ENCODE results near the gene PTPRM. TPM values are rescaled to one million over a fixed set of nuclear protein-coding genes. Genes with fewer than 3 reads are reported as not detected.

PTPRM gene
- total and polyA plus RNA-seq, 2 experiments from 2014 or later = 1.6 to 5.3 TPM

- no peak for TF ChIP-seq REST (IDR thresholded peaks at IDR 0.05; ENCODE audit: unreplicated experiment)
- no peak for TF ChIP-seq ZNF114 (CRISPR knock-in tag; IDR thresholded peaks at IDR 0.05)
- no peak for TF ChIP-seq POLR2AphosphoS5 (IDR thresholded peaks at IDR 0.05; ENCODE audit: low read depth)
- TF ChIP-seq, protein P1, sequence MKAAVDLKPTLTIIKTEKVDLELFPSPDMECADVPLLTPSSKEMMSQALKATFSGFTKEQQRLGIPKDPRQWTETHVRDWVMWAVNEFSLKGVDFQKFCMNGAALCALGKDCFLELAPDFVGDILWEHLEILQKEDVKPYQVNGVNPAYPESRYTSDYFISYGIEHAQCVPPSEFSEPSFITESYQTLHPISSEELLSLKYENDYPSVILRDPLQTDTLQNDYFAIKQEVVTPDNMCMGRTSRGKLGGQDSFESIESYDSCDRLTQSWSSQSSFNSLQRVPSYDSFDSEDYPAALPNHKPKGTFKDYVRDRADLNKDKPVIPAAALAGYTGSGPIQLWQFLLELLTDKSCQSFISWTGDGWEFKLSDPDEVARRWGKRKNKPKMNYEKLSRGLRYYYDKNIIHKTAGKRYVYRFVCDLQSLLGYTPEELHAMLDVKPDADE (IDR thresholded peaks at IDR 0.05) = no peak
- no peak for TF ChIP-seq CTCF (conservative IDR thresholded peaks at IDR 0.05; ENCODE audit: low read depth in 2 of 2)
Observed at GRCh38 chr18:7878265-7879211, 311.4 kb downstream of the PTPRM start (continued).

GRCh38 chr18:7879717-7880116 is 312.6 kb downstream of the PTPRM start:
- no peaks in the 10 kb centered on the region for H3K9me2 ChIP-seq (ENCODE audit: insufficient read depth)
- no peaks in the 10 kb centered on the region for H3K36me3 ChIP-seq (ENCODE audit: insufficient read depth)
- no peak for ATAC-seq
- H3K4me3 ChIP-seq = no peak overlapping the region
- no peak for DNase-seq (ENCODE audit: low spot score)
- no peaks in the 10 kb centered on the region for H3K9me3 Mint-ChIP-seq
- H3K4me2 ChIP-seq = no peak overlapping the region
- H3K4me1 Mint-ChIP-seq = peaks cover 7% of the 10 kb centered on the region; the same call in 2 of the 3 replicates
- no peaks in the 10 kb centered on the region for H3K27me3 ChIP-seq (ENCODE audit: insufficient read depth)
- H3K79me2 ChIP-seq (replicated peaks; ENCODE audit: insufficient read depth) = no peaks in the 10 kb centered on the region
- no peaks in the 10 kb centered on the region for H4K20me1 ChIP-seq (replicated peaks; ENCODE audit: insufficient read depth)
- H3K36me3 Mint-ChIP-seq (ENCODE audit: low read depth) = no peaks in the 10 kb centered on the region
- no peaks in the 10 kb centered on the region for H3K27me3 Mint-ChIP-seq (ENCODE audit: insufficient read depth, low read depth, poor library complexity)
- H3F3A ChIP-seq (replicated peaks; ENCODE audit: low read depth) = no peaks in the 10 kb centered on the region
- H2AFZ ChIP-seq = no peak overlapping the region
- TF ChIP-seq EZH2phosphoT487 (IDR thresholded peaks at IDR 0.05; ENCODE audit: unreplicated experiment) = no peak
- no peak for TF ChIP-seq ZNF331 (CRISPR knock-in tag; IDR thresholded peaks at IDR 0.05; ENCODE audit: low read depth)
- no peak for TF ChIP-seq CREB1 (CRISPR knock-in tag; IDR thresholded peaks at IDR 0.05; ENCODE audit: low read depth)
- H3K27ac Mint-ChIP-seq = no peak overlapping the region
- no peak overlapping the region for H3K4me3 Mint-ChIP-seq
- no peaks in the 10 kb centered on the region for H3K4me1 ChIP-seq (ENCODE audit: insufficient read depth)
- no peak overlapping the region for H3K27ac ChIP-seq (ENCODE audit: low read depth)
